H9 (cell line): ENCODE results near the gene FYTTD1. TPM values are rescaled to one million over a fixed set of nuclear protein-coding genes. Genes with fewer than 3 reads are reported as not detected.

ENCODE experiments used
- DNase-seq: peaks from one replicate; pipeline ENCODE4 v3.0.0-alpha.2; 2017
- H2AFZ ChIP-seq: one replicate; pipeline ENCODE4 v1.6.1; 2013; ENCODE audit warnings: mild to moderate bottlenecking, low read length, control low read depth, moderate library complexity
- H2AK5ac ChIP-seq: 2 replicates; pipeline ENCODE4 v1.6.1; 2013; ENCODE audit warnings: low read length, control low read depth, mixed read lengths; ENCODE audit not compliant: insufficient read length
- H2BK120ac ChIP-seq: one replicate; pipeline ENCODE4 v1.6.1; 2013; ENCODE audit warnings: low read depth, mild to moderate bottlenecking, low read length, control low read depth, inconsistent platforms; ENCODE audit not compliant: poor library complexity, severe bottlenecking
- H2BK12ac ChIP-seq: 2 replicates; pipeline ENCODE4 v1.6.1; 2013; ENCODE audit warnings: low read length, control low read depth, mixed read lengths, low read depth; ENCODE audit not compliant: insufficient read length
- H2BK15ac ChIP-seq: 2 replicates; pipeline ENCODE4 v1.6.1; 2013; ENCODE audit warnings: low read depth, low read length, control low read depth
- H2BK20ac ChIP-seq: one replicate; pipeline ENCODE4 v1.6.1; 2013; ENCODE audit warnings: low read depth, mild to moderate bottlenecking, low read length, control low read depth, inconsistent platforms; ENCODE audit not compliant: poor library complexity, severe bottlenecking
- H2BK5ac ChIP-seq: 2 replicates; pipeline ENCODE4 v1.6.1; 2013; ENCODE audit warnings: low read length, control low read depth, mixed read lengths; ENCODE audit not compliant: insufficient read length
- H3K14ac ChIP-seq: 2 replicates; pipeline ENCODE4 v1.6.1; 2013; ENCODE audit warnings: low read length, control low read depth; ENCODE audit not compliant: insufficient read depth
- H3K18ac ChIP-seq: 2 replicates; pipeline ENCODE4 v1.6.1; 2013; ENCODE audit warnings: low read depth, mild to moderate bottlenecking, mixed read lengths, low read length, control low read depth; ENCODE audit not compliant: insufficient read length
- H3K23ac ChIP-seq: 2 replicates; pipeline ENCODE4 v1.6.1; 2013; ENCODE audit warnings: low read length, control low read depth, mixed read lengths, low read depth; ENCODE audit not compliant: insufficient read length
- H3K23me2 ChIP-seq: 2 replicates; pipeline ENCODE4 v1.6.1; 2013; ENCODE audit warnings: low read depth, mild to moderate bottlenecking, mixed read lengths, low read length, control low read depth; ENCODE audit not compliant: insufficient read length, poor library complexity, severe bottlenecking
- H3K27ac ChIP-seq: 2 replicates; pipeline ENCODE4 v1.5.1; 2013; ENCODE audit warnings: low read length, control low read depth, mixed read lengths, low read depth; ENCODE audit not compliant: insufficient read length
- H3K27me3 ChIP-seq: 2 replicates; pipeline ENCODE4 v1.6.1; 2013; ENCODE audit warnings: low read length, control low read depth, inconsistent platforms; ENCODE audit not compliant: insufficient read depth
- H3K4ac ChIP-seq: 2 replicates; pipeline ENCODE4 v1.6.1; 2013; ENCODE audit warnings: low read depth, mild to moderate bottlenecking, control low read depth, inconsistent platforms, low read length, moderate library complexity
- H3K4me1 ChIP-seq: 2 replicates; pipeline ENCODE4 v1.6.1; 2013; ENCODE audit warnings: low read length, control low read depth, inconsistent platforms; ENCODE audit not compliant: insufficient read depth
- H3K4me2 ChIP-seq: 2 replicates; pipeline ENCODE4 v1.6.1; 2013; ENCODE audit warnings: low read length, control low read depth, mixed read lengths; ENCODE audit not compliant: insufficient read length, insufficient read depth
- H3K56ac ChIP-seq: 2 replicates; pipeline ENCODE4 v1.6.1; 2013; ENCODE audit warnings: low read depth, mild to moderate bottlenecking, mixed read lengths, low read length, control low read depth; ENCODE audit not compliant: insufficient read length
- H3K79me1 ChIP-seq: 2 replicates; pipeline ENCODE4 v1.6.1; 2013; ENCODE audit warnings: low read depth, mild to moderate bottlenecking, moderate library complexity, low read length, control low read depth, inconsistent platforms; ENCODE audit not compliant: insufficient read depth, poor library complexity, severe bottlenecking
- H3K79me2 ChIP-seq: 2 replicates; pipeline ENCODE4 v1.6.1; 2013; ENCODE audit warnings: low read length, control low read depth, inconsistent platforms; ENCODE audit not compliant: insufficient read depth
- H3K9ac ChIP-seq: 2 replicates; pipeline ENCODE4 v1.6.1; 2013; ENCODE audit warnings: low read length, control low read depth, mixed read lengths; ENCODE audit not compliant: insufficient read length; ENCODE audit errors: extremely low read depth
- H3K9me3 ChIP-seq: one replicate; pipeline ENCODE4 v1.6.1; 2013; ENCODE audit warnings: low read depth, low read length, inconsistent platforms; ENCODE audit not compliant: control insufficient read depth
- H3T11ph ChIP-seq: one replicate; pipeline ENCODE4 v1.6.1; 2013; ENCODE audit warnings: mild to moderate bottlenecking, low read length, control low read depth, inconsistent platforms
- H4K20me1 ChIP-seq: one replicate; pipeline ENCODE4 v1.6.1; 2013; ENCODE audit not compliant: control insufficient read depth, insufficient read length, insufficient read depth
- H4K5ac ChIP-seq: 2 replicates; pipeline ENCODE4 v1.6.1; 2013; ENCODE audit warnings: low read depth, mild to moderate bottlenecking, mixed read lengths, low read length, control low read depth; ENCODE audit not compliant: insufficient read length
- H4K8ac ChIP-seq: replicated peaks from 2 replicates; pipeline ENCODE4 v1.6.1; 2013; ENCODE audit warnings: low read length, control low read depth, mixed read lengths, low read depth; ENCODE audit not compliant: insufficient read length
- H4K91ac ChIP-seq: 2 replicates; pipeline ENCODE4 v1.6.1; 2013; ENCODE audit warnings: low read depth, mild to moderate bottlenecking, moderate library complexity, mixed read lengths, low read length, control low read depth; ENCODE audit not compliant: insufficient read length
- H3K27ac Mint-ChIP-seq, 3 experiments: 2 replicates in 2 of 3; 3 replicates in 1 of 3; pipeline ENCODE4 v1.8.0; 2020 to 2021; ENCODE audit warnings: mixed read lengths in 3 of 3, mild to moderate bottlenecking in 1 of 3, moderate library complexity in 1 of 3
- H3K27me3 Mint-ChIP-seq: 2 replicates; pipeline ENCODE4 v1.8.0; 2021; ENCODE audit warnings: low read depth, mild to moderate bottlenecking, moderate library complexity, mixed read lengths
- H3K36me3 Mint-ChIP-seq, 3 experiments: 2 replicates in 2 of 3; 3 replicates in 1 of 3; pipeline ENCODE4 v1.8.0; 2020 to 2021; ENCODE audit warnings: low read depth in 3 of 3, mixed read lengths in 3 of 3; ENCODE audit not compliant: insufficient read depth in 1 of 3
- H3K4me1 Mint-ChIP-seq, 2 experiments: 2 replicates each; pipeline ENCODE4 v1.8.0; 2020; ENCODE audit warnings: mixed read lengths in 2 of 2
- H3K4me3 Mint-ChIP-seq, 2 experiments: 2 replicates in 1 of 2; 3 replicates in 1 of 2; pipeline ENCODE4 v1.8.0; 2020 to 2021; ENCODE audit warnings: mild to moderate bottlenecking in 2 of 2, mixed read lengths in 2 of 2, moderate library complexity in 1 of 2
- H3K9me3 Mint-ChIP-seq, 2 experiments: 2 replicates in 1 of 2; 3 replicates in 1 of 2; pipeline ENCODE4 v1.8.0; 2020; ENCODE audit warnings: mild to moderate bottlenecking in 2 of 2, mixed read lengths in 2 of 2, moderate library complexity in 1 of 2
- WGBS: extraction: QIAGEN DNeasy Blood & Tissue Kit; methylation state at CpG from one replicate; pipeline ENCODE4 v1.1.7; 2013; ENCODE audit warnings: missing lambda C conversion rate, low lambda C conversion rate, mixed read lengths; ENCODE audit not compliant: insufficient read length; ENCODE audit errors: extremely low coverage; 5-methylcytosine and 5-hydroxymethylcytosine counted together
- total RNA-seq: library from RNA; stranded (reverse); gene quantifications from 2 replicates; pipeline ENCODE4 v1.2.1, GENCODE V29; 2021
- TF ChIP-seq, protein P1 (sequence below): fragments of 200-600 bp; sonication (generic); conservative IDR thresholded peaks from 3 replicates; pipeline ENCODE4 v1.8.0; 2021; ENCODE audit warnings: antibody characterized with exemption, mild to moderate bottlenecking

FYTTD1 gene
- total RNA-seq, 1 experiment from 2014 or later = 19.4 TPM

DNA sequence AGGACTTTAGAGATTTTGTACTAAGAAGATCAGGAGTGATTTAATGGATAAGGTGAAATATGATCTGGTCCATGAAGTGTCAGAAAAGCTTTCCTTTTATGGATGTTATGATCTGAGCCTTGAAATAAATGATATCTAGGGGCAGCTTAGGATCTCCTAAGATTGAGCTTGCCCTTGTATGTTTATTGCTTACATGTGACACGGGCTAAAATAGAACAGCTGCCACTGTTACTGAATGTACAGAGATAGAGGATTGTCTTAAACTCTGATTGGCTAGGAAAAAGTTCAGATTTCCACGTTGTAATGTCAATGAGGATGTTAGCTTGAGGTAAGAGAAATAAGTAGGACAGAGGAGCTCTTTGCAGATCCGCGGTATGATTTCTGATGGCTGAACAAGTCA lies 8.8 kb downstream of the FYTTD1 start:
- Histone ChIP-seq H3K14ac (no peak overlapping the region), H2BK120ac (no peak overlapping the region), H4K8ac (no peak overlapping the region), H3K79me1 (peaks cover 2% of the 10 kb centered on the region), H3K56ac (no peak overlapping the region), H3K4me2 (no peak overlapping the region), H2BK5ac (no peak overlapping the region), H3K9me3 (no peaks in the 10 kb centered on the region), H2AK5ac (no peak overlapping the region), H2BK12ac (no peak overlapping the region), H3K23me2 (no peaks in the 10 kb centered on the region), H3K9ac (no peak overlapping the region), H3K27me3 (no peaks in the 10 kb centered on the region), H3K23ac (no peak overlapping the region), H2BK15ac (no peak overlapping the region), H3K27ac (no peak overlapping the region), H2BK20ac (no peak overlapping the region), H3K79me2 (no peaks in the 10 kb centered on the region), H4K5ac (no peak overlapping the region), H3K18ac (no peak overlapping the region), H4K91ac (no peak overlapping the region), H4K20me1 (no peaks in the 10 kb centered on the region), H3K4ac (no peak overlapping the region), H3K4me1 (no peaks in the 10 kb centered on the region), H3T11ph (no peak overlapping the region), H2AFZ (no peak overlapping the region)
- Mint-ChIP-seq H3K4me1 (no peaks in the 10 kb centered on the region), H3K27ac (no peak overlapping the region), H3K27me3 (no peaks in the 10 kb centered on the region), H3K9me3 (no peaks in the 10 kb centered on the region), H3K4me3 (no peak overlapping the region), H3K36me3 (peaks cover 0 to 2% (median 1%) of the 10 kb centered on the region in 3 experiments; a peak in 4 of 7 replicates)
- DNase-seq = no peak
- TF ChIP-seq, protein P1, sequence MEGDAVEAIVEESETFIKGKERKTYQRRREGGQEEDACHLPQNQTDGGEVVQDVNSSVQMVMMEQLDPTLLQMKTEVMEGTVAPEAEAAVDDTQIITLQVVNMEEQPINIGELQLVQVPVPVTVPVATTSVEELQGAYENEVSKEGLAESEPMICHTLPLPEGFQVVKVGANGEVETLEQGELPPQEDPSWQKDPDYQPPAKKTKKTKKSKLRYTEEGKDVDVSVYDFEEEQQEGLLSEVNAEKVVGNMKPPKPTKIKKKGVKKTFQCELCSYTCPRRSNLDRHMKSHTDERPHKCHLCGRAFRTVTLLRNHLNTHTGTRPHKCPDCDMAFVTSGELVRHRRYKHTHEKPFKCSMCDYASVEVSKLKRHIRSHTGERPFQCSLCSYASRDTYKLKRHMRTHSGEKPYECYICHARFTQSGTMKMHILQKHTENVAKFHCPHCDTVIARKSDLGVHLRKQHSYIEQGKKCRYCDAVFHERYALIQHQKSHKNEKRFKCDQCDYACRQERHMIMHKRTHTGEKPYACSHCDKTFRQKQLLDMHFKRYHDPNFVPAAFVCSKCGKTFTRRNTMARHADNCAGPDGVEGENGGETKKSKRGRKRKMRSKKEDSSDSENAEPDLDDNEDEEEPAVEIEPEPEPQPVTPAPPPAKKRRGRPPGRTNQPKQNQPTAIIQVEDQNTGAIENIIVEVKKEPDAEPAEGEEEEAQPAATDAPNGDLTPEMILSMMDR = no peak
- WGBS = no CpG with 5 or more reads among the region's 4 CpGs
